ENCODE measurements around the gene SNF8.
A peak's percentile ranks its signal among the peaks of the same experiment; 100 is the strongest.

Gene SNF8, protein sequence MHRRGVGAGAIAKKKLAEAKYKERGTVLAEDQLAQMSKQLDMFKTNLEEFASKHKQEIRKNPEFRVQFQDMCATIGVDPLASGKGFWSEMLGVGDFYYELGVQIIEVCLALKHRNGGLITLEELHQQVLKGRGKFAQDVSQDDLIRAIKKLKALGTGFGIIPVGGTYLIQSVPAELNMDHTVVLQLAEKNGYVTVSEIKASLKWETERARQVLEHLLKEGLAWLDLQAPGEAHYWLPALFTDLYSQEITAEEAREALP

GRCh38 chr17:48944515-48945260 lies at the start of gene SNF8:
SNF8 (minus strand) TSS chr17:48944842; CDS start chr17:48944734, 108 bp downstream.
- Histone ChIP-seq H3K4me3 (replicated peaks; ENCODE audit: low read depth, low read length) (peak within 1 kb of the TSS; percentile 82), H3K27me3 (replicated peaks; ENCODE audit: control insufficient read depth, insufficient read depth, low read length) (no peaks in the 10 kb centered on the region), H3K36me3 (ENCODE audit: control insufficient read depth, insufficient read depth, low read length) (peaks cover 4% of the 10 kb centered on the region)
- TF ChIP-seq, protein P1, sequence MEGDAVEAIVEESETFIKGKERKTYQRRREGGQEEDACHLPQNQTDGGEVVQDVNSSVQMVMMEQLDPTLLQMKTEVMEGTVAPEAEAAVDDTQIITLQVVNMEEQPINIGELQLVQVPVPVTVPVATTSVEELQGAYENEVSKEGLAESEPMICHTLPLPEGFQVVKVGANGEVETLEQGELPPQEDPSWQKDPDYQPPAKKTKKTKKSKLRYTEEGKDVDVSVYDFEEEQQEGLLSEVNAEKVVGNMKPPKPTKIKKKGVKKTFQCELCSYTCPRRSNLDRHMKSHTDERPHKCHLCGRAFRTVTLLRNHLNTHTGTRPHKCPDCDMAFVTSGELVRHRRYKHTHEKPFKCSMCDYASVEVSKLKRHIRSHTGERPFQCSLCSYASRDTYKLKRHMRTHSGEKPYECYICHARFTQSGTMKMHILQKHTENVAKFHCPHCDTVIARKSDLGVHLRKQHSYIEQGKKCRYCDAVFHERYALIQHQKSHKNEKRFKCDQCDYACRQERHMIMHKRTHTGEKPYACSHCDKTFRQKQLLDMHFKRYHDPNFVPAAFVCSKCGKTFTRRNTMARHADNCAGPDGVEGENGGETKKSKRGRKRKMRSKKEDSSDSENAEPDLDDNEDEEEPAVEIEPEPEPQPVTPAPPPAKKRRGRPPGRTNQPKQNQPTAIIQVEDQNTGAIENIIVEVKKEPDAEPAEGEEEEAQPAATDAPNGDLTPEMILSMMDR (IDR thresholded peaks at IDR 0.05; ENCODE audit: insufficient read depth, low read length, poor library complexity, severe bottlenecking) = no peak
- peak; percentile 92 for DNase-seq (ENCODE audit: extremely low read depth, insufficient read length)

DNA sequence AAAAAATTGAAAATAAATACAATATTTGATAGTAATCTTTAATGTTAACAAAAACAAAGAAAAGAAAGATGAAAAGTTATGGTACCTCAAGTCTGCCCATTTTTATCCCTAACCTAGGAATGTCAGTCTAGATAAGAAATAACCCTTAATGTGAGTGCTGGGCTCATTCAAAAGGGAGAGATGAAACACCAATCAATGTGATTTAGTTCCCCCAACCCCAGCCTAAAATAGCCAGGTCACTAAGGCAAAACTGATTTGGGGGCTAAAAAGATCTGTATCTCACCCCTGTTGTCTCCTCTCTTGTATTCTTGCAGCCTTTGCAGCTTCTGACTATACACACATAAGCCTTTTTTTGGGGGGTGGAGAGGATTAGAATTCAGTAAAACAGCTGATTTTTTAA lies 49.3 kb upstream of the SNF8 start:
- TF ChIP-seq, protein P1 (IDR thresholded peaks at IDR 0.05; ENCODE audit: insufficient read depth, low read length, poor library complexity, severe bottlenecking) = no peak
- H3K4me3 ChIP-seq (replicated peaks; ENCODE audit: low read depth, low read length) = no peak overlapping the region
- peaks cover 8% of the 10 kb centered on the region; the same call in 1 of the 2 replicates for H3K27me3 ChIP-seq (replicated peaks; ENCODE audit: control insufficient read depth, insufficient read depth, low read length)
- DNase-seq (ENCODE audit: extremely low read depth, insufficient read length) = no peak
- H3K36me3 ChIP-seq (ENCODE audit: control insufficient read depth, insufficient read depth, low read length) = no peaks in the 10 kb centered on the region

DNA sequence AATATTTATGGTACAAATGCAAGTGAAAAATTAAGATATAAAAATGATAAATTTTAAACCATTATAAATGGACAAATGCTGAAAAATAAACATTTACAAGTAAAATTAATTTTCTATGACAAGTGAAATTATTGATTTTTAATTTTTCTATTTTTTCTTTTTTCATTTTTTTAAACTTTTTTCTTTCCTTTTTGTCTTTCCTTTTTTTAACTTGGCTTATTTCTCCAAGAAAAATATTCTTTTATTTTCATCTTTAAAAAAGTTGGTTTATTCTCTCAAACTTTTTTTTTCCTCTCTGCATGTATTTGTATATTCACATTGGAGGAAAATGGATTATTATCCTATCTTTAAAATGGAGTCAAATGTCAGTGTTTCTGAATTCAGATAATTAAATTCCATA lies 48.7 kb upstream of the SNF8 start:
- Histone ChIP-seq H3K36me3 (ENCODE audit: control insufficient read depth, insufficient read depth, low read length) (no peaks in the 10 kb centered on the region), H3K4me3 (replicated peaks; ENCODE audit: low read depth, low read length) (no peak overlapping the region), H3K27me3 (replicated peaks; ENCODE audit: control insufficient read depth, insufficient read depth, low read length) (peaks cover 8% of the 10 kb centered on the region; the same call in 1 of the 2 replicates)
- TF ChIP-seq, protein P1 (IDR thresholded peaks at IDR 0.05; ENCODE audit: insufficient read depth, low read length, poor library complexity, severe bottlenecking) = no peak
- DNase-seq (ENCODE audit: extremely low read depth, insufficient read length) = no peak

DNA sequence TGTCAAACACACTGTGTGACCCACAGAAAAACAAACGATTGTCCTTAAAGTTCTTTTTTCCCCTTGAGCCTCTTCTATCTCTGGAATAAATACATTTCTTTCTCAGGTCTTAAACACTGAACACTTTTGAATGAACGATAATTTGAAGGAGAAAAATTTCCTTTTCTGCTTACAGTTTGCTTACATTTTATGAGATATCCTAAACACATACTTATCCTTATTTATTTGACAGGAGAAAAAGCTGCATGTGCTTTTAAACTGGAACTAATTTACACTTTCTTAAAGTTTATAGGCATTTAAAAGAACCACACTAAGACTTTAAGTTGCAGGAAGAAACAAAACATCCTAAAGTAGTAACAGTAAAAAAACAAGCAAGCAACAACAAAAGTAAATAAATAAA lies 47.8 kb upstream of the SNF8 start:
- no peak for DNase-seq (ENCODE audit: extremely low read depth, insufficient read length)
- TF ChIP-seq, protein P1 (IDR thresholded peaks at IDR 0.05; ENCODE audit: insufficient read depth, low read length, poor library complexity, severe bottlenecking) = no peak
- no peaks in the 10 kb centered on the region for H3K36me3 ChIP-seq (ENCODE audit: control insufficient read depth, insufficient read depth, low read length)
- no peak overlapping the region for H3K4me3 ChIP-seq (replicated peaks; ENCODE audit: low read depth, low read length)
- H3K27me3 ChIP-seq (replicated peaks; ENCODE audit: control insufficient read depth, insufficient read depth, low read length) = peaks cover 6% of the 10 kb centered on the region; the same call in 1 of the 2 replicates

- Histone ChIP-seq H3K4me3 (replicated peaks; ENCODE audit: low read depth, low read length) (no peak overlapping the region), H3K27me3 (replicated peaks; ENCODE audit: control insufficient read depth, insufficient read depth, low read length) (peaks cover 3% of the 10 kb centered on the region; the same call in 1 of the 2 replicates)
- DNase-seq (ENCODE audit: extremely low read depth, insufficient read length) = no peak
Measured at GRCh38 chr17:48990882-48991357, 46.3 kb upstream of the SNF8 start.

More at GRCh38 chr17:48990882-48991357, 46.3 kb upstream of the SNF8 start:
- TF ChIP-seq, protein P1 (IDR thresholded peaks at IDR 0.05; ENCODE audit: insufficient read depth, low read length, poor library complexity, severe bottlenecking) = no peak
- no peaks in the 10 kb centered on the region for H3K36me3 ChIP-seq (ENCODE audit: control insufficient read depth, insufficient read depth, low read length)

Data from GM06990 (cell line).